HG03342 (cell line): ENCODE data around the gene DNASE2B.

Experiments used
- ATAC-seq: cut with Tn5 transposase; IDR thresholded peaks from one replicate; pipeline ENCODE4 v1.9.1; 2021; ENCODE audit warnings: mild to moderate bottlenecking, moderate library complexity; ENCODE audit not compliant: unreplicated experiment

DNASE2B gene

DNA sequence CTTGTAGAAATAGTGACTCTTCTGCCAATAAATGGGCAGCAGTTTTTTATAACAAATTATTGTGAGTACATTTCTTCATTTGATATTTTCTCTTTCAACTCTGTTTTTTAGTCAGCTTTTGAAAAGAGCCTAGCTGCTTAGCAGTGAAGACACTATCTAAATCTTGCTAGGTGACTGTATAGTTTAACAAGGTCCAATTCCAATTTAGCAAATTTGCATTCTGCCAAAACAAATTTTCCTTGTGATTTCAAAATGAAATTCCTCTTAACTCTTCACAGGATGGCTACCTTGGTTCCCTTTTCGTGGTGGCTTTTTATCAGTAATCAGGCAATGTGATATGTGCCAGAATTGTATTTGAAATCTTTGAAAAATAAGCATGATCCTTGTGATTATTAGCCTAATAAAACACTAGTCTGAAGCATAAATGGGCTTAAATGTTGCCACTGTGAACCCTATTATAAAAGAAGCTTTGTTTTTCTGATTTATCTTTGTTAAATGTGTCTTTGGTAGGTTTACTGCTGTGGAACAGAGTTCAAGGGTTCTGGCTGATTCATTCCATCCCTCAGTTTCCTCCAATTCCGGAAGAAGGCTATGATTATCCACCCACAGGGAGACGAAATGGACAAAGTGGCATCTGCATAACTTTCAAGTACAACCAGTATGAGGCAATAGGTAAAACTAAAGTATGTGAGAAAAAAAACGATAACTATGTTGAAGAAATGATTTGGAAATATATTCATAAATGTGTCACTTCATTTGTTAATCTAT, 12.2 kb downstream of the DNASE2B start:
- no peak for ATAC-seq

- no peak for ATAC-seq
Measured at GRCh38 chr1:84412316-84412942, 14.1 kb downstream of the DNASE2B start.

- no peak for ATAC-seq
Measured at GRCh38 chr1:84415396-84415795, 17.1 kb downstream of the DNASE2B start.

GRCh38 chr1:84422909-84423308, 24.6 kb downstream of the DNASE2B start:
- no peak for ATAC-seq

GRCh38 chr1:84424513-84425149, 26.3 kb downstream of the DNASE2B start:
- no peak for ATAC-seq

DNA sequence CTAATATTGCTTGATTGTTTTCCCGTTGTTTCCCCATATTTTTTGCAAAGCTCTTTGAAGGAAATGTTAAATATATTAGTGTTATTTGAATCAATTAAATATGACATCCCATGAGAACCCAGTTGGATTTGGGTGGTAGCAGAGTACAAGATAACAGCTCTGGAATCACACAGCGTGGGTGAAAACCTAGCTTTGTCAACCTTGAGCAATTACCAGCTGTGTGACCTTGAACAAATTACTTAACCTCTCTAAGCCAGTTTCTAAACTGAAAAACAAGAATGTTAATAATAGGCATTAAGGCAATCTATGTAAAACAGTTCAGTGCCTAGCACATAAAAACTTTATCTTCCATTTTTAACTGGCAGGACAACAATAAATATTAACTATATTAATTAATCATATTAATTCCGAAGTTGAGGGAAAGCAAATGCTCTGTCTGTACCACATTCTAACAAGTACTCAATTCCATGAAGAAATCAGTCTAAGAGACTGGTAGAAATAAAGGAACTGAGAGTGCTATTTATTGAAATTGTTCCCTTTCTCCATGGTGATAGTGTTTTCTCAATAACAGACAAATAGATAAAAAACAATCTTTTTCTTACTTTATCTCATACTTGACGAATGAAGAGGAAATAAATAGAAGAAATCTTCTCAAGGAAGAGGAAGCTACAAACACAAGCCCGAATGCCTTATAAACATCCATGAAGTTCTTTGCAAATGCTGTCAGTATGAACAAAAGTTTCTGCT, 27.0 kb downstream of the DNASE2B start:
- no peak for ATAC-seq

- no peak for ATAC-seq
Measured at GRCh38 chr1:84426376-84426775, 28.1 kb downstream of the DNASE2B start.

- ATAC-seq, result no peak
Measured at GRCh38 chr1:84427250-84428188, 29.2 kb downstream of the DNASE2B start.

DNA sequence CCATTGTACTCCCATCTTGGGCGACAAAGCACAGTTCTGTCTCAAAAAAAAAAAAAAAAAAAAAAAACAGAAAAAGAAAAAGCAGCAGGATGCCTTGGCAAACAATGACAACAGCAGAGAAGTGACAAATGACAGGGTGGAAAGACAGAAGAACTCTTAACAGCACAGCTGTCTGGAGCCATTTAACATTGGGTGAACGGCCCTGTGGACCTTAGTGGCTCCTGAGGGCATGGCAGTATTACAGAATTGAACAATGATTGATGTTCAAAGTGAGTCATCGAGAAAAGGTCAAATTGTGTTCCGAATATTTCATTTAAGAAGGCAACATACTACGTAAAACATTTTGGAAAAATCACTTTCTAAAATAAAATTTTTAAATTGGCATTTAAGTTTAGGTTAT, 30.0 kb downstream of the DNASE2B start:
- ATAC-seq, result no peak

DNA sequence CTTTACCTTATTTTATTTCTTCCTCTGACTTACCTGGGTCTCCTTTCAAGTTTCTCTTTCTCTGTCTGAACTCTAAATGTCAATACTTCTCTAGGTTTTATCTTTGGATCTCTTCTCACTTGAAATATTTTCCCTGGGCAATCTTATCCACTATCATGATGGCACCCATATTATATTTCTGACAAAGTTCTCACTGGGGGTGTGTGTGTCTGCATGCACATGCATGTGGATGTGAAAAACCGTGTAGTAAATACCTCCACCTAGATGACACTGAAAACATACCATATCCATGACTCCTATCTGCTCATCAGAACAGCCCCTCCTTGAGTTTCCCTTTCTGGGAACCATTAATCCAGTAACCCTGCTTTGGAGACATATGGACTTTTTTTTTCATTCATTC, 30.9 kb downstream of the DNASE2B start:
- ATAC-seq, result no peak

- no peak for ATAC-seq
Measured at GRCh38 chr1:84430546-84430945, 32.3 kb downstream of the DNASE2B start.

GRCh38 chr1:84433258-84434080, 35.2 kb downstream of the DNASE2B start:
- ATAC-seq, result peak; percentile 54

DNA sequence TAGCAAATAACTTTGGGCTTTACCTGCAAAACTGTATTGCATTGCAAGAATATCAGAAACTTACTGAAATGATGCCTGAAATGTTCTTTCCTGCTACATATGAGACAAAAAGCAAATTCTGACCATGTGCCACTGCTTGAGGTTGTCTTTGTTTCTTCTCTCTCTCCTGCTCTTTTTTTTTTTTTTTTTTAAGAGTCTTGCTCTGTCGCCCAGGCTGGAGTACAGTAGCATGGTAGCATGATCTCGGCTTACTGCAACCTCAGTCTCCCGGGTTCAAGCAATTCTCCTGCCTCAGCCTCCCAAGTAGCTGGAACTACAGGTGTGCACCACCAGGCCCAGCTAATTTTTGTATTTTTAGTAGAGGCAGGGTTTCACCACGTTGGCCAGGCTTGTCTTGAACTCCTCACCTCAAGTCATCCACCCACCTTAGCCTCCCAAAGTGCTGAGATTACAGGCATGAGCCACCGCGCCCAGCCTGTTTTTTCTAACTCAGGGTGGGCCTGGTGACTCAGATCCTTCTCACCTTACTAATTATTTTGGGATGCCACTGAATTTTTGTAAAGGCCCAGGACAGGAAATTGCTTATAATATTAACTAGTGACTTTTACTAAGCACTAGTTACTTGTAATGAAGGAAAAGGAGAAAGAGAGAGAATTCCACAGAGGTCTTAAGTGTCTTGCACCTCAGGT, 35.9 kb downstream of the DNASE2B start:
- no peak for ATAC-seq

- peak; percentile 47 for ATAC-seq
Measured at GRCh38 chr1:84434801-84435549, 36.7 kb downstream of the DNASE2B start.

DNA sequence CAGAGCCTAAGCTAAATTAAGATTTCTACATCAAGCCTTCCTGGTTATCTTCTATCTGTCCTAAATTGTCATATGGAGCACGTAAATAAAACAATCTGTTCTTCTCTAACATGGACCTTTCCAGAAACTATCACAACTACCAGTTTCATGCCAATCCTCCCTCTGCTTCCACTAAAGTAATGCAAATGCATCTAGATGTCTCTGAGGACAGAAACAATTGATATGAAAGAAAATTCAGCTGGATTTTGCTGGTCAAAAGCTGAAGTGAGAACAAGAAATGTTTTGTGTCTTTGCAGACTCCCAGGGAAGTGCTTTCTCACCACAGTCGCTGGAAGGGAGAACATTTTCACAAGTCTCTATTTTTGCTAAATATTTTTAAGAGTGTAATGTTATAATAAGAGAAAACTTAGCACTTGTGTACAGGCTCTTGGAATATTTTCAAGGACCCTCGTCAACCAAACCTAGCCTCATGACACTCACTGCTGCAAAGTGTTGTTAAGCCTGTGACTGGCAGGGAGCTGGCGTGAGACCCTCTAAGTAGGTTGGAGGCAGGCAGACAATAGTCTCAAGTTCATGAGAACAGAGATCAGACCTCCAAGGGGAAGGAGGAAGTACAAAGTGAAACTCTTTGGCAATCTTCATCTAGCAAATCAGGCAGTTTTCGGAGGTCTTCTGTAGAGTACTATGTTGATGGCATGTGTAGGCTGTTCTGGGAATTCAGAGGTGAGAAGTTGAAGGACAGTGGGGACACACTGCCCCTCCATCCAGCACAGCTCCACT, 38.8 kb downstream of the DNASE2B start:
- ATAC-seq, result peak; percentile 45

DNA sequence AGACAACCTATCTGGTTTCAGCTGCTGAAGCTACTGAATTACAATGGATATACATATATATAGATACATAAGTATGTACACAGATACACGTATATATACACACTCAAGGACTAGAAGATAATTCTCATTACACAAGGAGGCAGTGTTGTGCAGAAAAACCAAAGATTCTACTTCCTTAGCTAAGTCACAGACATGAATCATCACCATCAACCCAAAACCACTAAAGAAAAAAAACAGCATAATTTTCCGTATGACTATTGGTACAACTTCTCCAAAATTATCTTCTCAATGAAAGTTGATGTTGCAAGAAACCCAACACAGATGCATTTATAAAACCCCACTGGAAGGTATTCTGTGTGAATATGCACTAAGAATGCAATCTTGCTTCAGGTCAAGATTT, 44.0 kb downstream of the DNASE2B start:
- peak; percentile 95 for ATAC-seq
